ENCODE measurements around the gene OSTM1.
"Not testable (repeated sequence)": the region's sequence is repeated elsewhere in the genome, so short reads cannot be mapped to it uniquely, and the experiment has no call there.

OSTM1 gene

DNA sequence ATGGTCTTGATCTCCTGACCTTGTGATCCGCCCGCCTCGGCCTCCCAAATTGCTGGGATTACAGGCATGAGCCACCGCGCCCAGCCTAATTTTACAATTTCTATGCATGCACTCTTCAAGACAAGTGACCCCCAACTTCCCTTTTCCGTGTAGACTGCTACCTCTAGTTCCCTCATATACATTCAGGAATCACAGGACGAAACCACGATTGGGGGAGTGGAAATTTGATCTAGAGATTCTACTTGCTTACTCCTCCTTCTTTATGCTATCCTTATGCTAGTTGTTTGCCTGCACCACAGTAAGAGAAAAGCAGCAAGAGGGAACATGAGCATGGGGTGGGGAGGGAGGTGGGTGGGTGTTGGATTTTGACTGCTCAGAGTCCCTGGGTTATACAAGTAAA is 34.9 kb downstream of the OSTM1 start:
- no peak for DNase-seq (ENCODE audit: insufficient read length)
- no peak for TF ChIP-seq TAF1 (IDR thresholded peaks at IDR 0.05; ENCODE audit: borderline replicate concordance, low read depth, low read length)
- no peak for TF ChIP-seq POLR2A (IDR thresholded peaks at IDR 0.05; ENCODE audit: low read depth, low read length)
- no peak for TF ChIP-seq POLR2AphosphoS5 (IDR thresholded peaks at IDR 0.05; ENCODE audit: low read depth, low read length)
- no peak for FAIRE-seq

- DNase-seq (ENCODE audit: insufficient read length) (no peak), FAIRE-seq (no peak)
- no peak for TF ChIP-seq POLR2A (IDR thresholded peaks at IDR 0.05; ENCODE audit: low read depth, low read length)
- no peak for TF ChIP-seq POLR2AphosphoS5 (IDR thresholded peaks at IDR 0.05; ENCODE audit: low read depth, low read length)
- no peak for TF ChIP-seq TAF1 (IDR thresholded peaks at IDR 0.05; ENCODE audit: borderline replicate concordance, low read depth, low read length)
These were observed 37.7 kb downstream of the OSTM1 start for GRCh38 chr6:108036884-108037283.

GRCh38 chr6:108031968-108032367 is 42.6 kb downstream of the OSTM1 start:
- TF ChIP-seq POLR2A (IDR thresholded peaks at IDR 0.05; ENCODE audit: low read depth, low read length) (no peak), POLR2AphosphoS5 (IDR thresholded peaks at IDR 0.05; ENCODE audit: low read depth, low read length) (no peak), TAF1 (IDR thresholded peaks at IDR 0.05; ENCODE audit: borderline replicate concordance, low read depth, low read length) (no peak)
- FAIRE-seq (no peak), DNase-seq (ENCODE audit: insufficient read length) (no peak)

GRCh38 chr6:108030211-108030610 is 44.3 kb downstream of the OSTM1 start:
- FAIRE-seq (no peak), DNase-seq (ENCODE audit: insufficient read length) (no peak)

GRCh38 chr6:108029226-108029921 is 45.2 kb downstream of the OSTM1 start:
- TF ChIP-seq POLR2AphosphoS5 (IDR thresholded peaks at IDR 0.05; ENCODE audit: low read depth, low read length) (no peak), TAF1 (IDR thresholded peaks at IDR 0.05; ENCODE audit: borderline replicate concordance, low read depth, low read length) (no peak), POLR2A (IDR thresholded peaks at IDR 0.05; ENCODE audit: low read depth, low read length) (no peak)
- FAIRE-seq = no peak
- DNase-seq (ENCODE audit: insufficient read length) = no peak

More at GRCh38 chr6:108030211-108030610, 44.3 kb downstream of the OSTM1 start:
- no peak for TF ChIP-seq POLR2AphosphoS5 (IDR thresholded peaks at IDR 0.05; ENCODE audit: low read depth, low read length)
- TF ChIP-seq TAF1 (IDR thresholded peaks at IDR 0.05; ENCODE audit: borderline replicate concordance, low read depth, low read length) = no peak
- no peak for TF ChIP-seq POLR2A (IDR thresholded peaks at IDR 0.05; ENCODE audit: low read depth, low read length)

- FAIRE-seq = no peak
- DNase-seq (ENCODE audit: insufficient read length) = no peak
- TF ChIP-seq POLR2AphosphoS5 (IDR thresholded peaks at IDR 0.05; ENCODE audit: low read depth, low read length) = no peak
- TF ChIP-seq TAF1 (IDR thresholded peaks at IDR 0.05; ENCODE audit: borderline replicate concordance, low read depth, low read length) = no peak
- TF ChIP-seq POLR2A (IDR thresholded peaks at IDR 0.05; ENCODE audit: low read depth, low read length) = no peak
These were observed 46.9 kb downstream of the OSTM1 start for GRCh38 chr6:108027594-108027993.

DNA sequence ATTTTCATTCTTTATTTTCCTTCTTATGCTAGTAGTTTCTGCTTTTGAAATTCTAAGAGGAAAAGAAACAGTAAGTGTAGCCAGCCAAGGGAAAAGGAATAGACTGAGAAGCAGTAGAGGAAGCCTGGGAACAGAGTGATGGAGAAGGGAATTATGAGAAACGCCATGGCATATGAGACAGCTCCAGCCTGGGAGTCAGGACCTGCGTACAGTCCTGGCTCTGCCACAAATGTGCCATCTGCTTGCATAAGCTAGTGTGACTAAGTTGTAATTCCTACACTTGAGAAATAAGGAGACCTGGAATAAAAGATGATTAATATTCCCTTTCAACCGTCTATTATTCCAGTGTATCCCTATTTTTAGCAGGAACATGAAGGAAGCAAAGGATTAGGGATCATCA is 47.5 kb downstream of the OSTM1 start:
- DNase-seq (ENCODE audit: insufficient read length) (no peak), FAIRE-seq (no peak)
- no peak for TF ChIP-seq TAF1 (IDR thresholded peaks at IDR 0.05; ENCODE audit: borderline replicate concordance, low read depth, low read length)
- no peak for TF ChIP-seq POLR2AphosphoS5 (IDR thresholded peaks at IDR 0.05; ENCODE audit: low read depth, low read length)
- no peak for TF ChIP-seq POLR2A (IDR thresholded peaks at IDR 0.05; ENCODE audit: low read depth, low read length)

- FAIRE-seq = no peak
- no peak for DNase-seq (ENCODE audit: insufficient read length)
These were observed 50.0 kb downstream of the OSTM1 start for GRCh38 chr6:108024427-108025073.

DNA sequence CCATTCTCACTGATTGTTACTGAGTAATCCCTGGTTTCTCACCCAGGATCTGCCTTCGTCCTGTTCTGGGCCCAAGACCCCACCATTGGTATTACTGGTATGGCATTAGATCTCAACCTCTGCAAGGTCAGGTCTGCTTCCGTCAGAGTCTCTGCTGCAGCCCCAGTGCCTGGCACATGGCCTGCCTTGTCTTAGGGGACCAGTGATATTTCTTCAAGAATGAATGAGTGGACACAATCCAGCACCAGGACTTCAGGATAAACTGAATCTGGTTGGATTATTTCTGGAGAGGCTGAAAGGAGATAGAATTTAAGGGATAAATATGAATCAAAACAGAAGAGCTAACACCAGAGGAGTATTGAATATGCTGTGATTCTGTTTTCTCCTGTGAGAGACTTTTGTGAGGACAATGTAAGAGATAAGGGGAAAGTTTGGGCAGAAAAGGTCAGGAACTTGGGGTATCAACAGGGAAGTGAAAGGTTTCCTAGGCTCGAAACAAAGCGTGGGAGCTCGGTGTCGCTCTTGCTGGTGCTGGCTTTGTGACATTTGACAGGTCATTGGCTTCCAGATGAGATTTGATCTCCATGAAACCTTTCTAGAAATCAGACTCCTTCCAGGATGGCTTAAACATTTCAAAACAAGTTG is 53.9 kb downstream of the OSTM1 start:
- DNase-seq (ENCODE audit: insufficient read length) (no peak), FAIRE-seq (no peak)
- TF ChIP-seq TAF1 (IDR thresholded peaks at IDR 0.05; ENCODE audit: borderline replicate concordance, low read depth, low read length) = no peak
- no peak for TF ChIP-seq POLR2A (IDR thresholded peaks at IDR 0.05; ENCODE audit: low read depth, low read length)
- no peak for TF ChIP-seq POLR2AphosphoS5 (IDR thresholded peaks at IDR 0.05; ENCODE audit: low read depth, low read length)

More at GRCh38 chr6:108024427-108025073, 50.0 kb downstream of the OSTM1 start:
- TF ChIP-seq POLR2AphosphoS5 (IDR thresholded peaks at IDR 0.05; ENCODE audit: low read depth, low read length) (no peak), TAF1 (IDR thresholded peaks at IDR 0.05; ENCODE audit: borderline replicate concordance, low read depth, low read length) (no peak), POLR2A (IDR thresholded peaks at IDR 0.05; ENCODE audit: low read depth, low read length) (no peak)

- not testable (repeated sequence) for DNase-seq (ENCODE audit: insufficient read length); FAIRE-seq
These were observed 58.3 kb downstream of the OSTM1 start for GRCh38 chr6:108016283-108016682.

DNA sequence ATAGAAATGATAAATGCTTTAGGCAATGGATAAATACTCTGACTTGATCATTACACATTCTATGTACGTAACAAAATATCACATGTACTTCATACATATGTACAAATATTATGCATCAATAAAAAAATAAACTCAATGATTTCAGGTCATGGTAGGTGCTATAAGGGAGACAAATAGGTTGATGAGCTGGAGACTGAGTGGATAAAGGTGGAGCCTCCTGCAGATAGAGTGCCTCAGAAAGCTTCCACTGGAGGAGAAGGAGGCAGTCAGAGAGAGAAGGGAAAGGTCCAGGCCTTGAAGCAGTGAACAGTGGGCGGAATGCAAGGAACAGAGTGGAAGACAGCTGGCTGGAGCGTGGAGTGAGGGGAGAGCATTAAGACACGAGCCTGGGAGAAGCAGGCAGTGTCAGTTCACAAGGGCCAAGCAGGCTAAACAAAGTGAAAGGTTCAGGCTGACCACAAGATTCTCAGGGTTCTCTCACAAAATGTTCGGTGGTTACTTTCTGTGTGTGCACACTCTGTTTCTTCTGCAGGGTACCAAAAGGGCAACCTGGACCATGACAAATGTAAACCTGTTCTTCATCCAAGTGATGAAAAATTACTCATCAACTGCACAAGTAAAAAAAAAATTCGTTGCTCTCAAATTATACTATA is 60.6 kb downstream of the OSTM1 start:
- no peak for FAIRE-seq
- DNase-seq (ENCODE audit: insufficient read length) = no peak
- TF ChIP-seq TAF1 (IDR thresholded peaks at IDR 0.05; ENCODE audit: borderline replicate concordance, low read depth, low read length) (no peak), POLR2AphosphoS5 (IDR thresholded peaks at IDR 0.05; ENCODE audit: low read depth, low read length) (no peak), POLR2A (IDR thresholded peaks at IDR 0.05; ENCODE audit: low read depth, low read length) (no peak)

Data from GM12892 (cell line).